HCT116 (cell line): ENCODE data around the gene SND1. TPM values are rescaled to one million over a fixed set of nuclear protein-coding genes. Genes with fewer than 3 reads are reported as not detected.

Source experiments
- ATAC-seq: fragments of 200-7000 bp; cut with Tn5 transposase; 2 replicates; pipeline ENCODE4 v1.9.1; 2020; ENCODE audit warnings: mild to moderate bottlenecking, moderate library complexity
- BruUV-seq: library from RNA; stranded (reverse); fragments of 400-500 nt; replicated peaks from 2 replicates; lab custom pipeline; 2021; lab: Mats Ljungman, UMichigan
- CTCF ChIA-PET: fragments of 300-600 bp; sonication (Branson Sonifier 250); formaldehyde crosslinking; loops from one replicate; lab custom pipeline; 2021; ENCODE audit warnings: antibody characterized with exemption; lab: Charles Lee
- POLR2A ChIA-PET: fragments of 300-600, 350-600 bp; sonication (Branson Sonifier 250); formaldehyde crosslinking; loops from one replicate; lab custom pipeline; 2021; ENCODE audit warnings: antibody characterized with exemption; lab: Charles Lee
- RAD21 ChIA-PET, 2 experiments: fragments of 300-600 bp; sonication (Branson Sonifier 250); formaldehyde crosslinking; loops; one replicate each; lab custom pipeline; 2023; ENCODE audit warnings: low total read pairs in 2 of 2; ENCODE audit not compliant: uncharacterized antibody in 2 of 2, unreplicated experiment in 2 of 2, low non-redundant PET in 1 of 2; lab: Charles Lee
- DNase-seq: peaks from one replicate; pipeline ENCODE4 v3.0.0-alpha.2; 2010; ENCODE audit warnings: low read depth, low spot score
- H2AFZ ChIP-seq: fragments of 200-600 bp; shearing (Covaris generic), sonication (generic); 2 replicates; pipeline ENCODE4 v1.6.1; 2017; ENCODE audit warnings: low read depth, mixed run types, mixed read lengths, antibody characterized with exemption, low read length; ENCODE audit not compliant: poor library complexity, severe bottlenecking
- H3K27ac ChIP-seq: 2 replicates; pipeline ENCODE4 v1.5.1; 2012; ENCODE audit warnings: low read depth, low read length
- H3K27me3 ChIP-seq: fragments of 200-600 bp; sonication (generic); 2 replicates; pipeline ENCODE4 v1.6.1; 2016; ENCODE audit warnings: mixed run types, low read length, mixed read lengths; ENCODE audit not compliant: insufficient read depth
- H3K36me3 ChIP-seq, 2 experiments: fragments of 200-500 bp in 1 of 2; fragments of 200-600 bp in 1 of 2; sonication (Bioruptor generic) in 1 of 2; sonication (generic) in 1 of 2; 2 replicates each; pipeline versions ENCODE4 v1.5.1 to v1.6.1; 2014 to 2016; ENCODE audit warnings: low read length in 2 of 2, inconsistent platforms in 1 of 2, mixed read lengths in 1 of 2, mixed run types in 1 of 2; ENCODE audit not compliant: insufficient read depth in 2 of 2, control insufficient read depth in 1 of 2
- H3K4me1 ChIP-seq, 2 experiments: fragments of 200-600 bp in 1 of 2; sonication (generic) in 1 of 2; 2 replicates each; pipeline versions ENCODE4 v1.5.1 to v1.6.1; 2012 to 2017; ENCODE audit warnings: low read length in 2 of 2, inconsistent platforms in 1 of 2, mild to moderate bottlenecking in 1 of 2, mixed read lengths in 1 of 2, mixed run types in 1 of 2, moderate library complexity in 1 of 2; ENCODE audit not compliant: insufficient read depth in 2 of 2, control insufficient read depth in 1 of 2
- H3K4me2 ChIP-seq: fragments of 200-600 bp; sonication (generic); 2 replicates; pipeline ENCODE4 v1.6.1; 2017; ENCODE audit warnings: mixed run types, low read length, mixed read lengths
- H3K4me3 ChIP-seq, 2 experiments: fragments of 200-600 bp in 1 of 2; sonication (generic) in 1 of 2; replicated peaks in 1 of 2; 2 replicates each; pipeline ENCODE4 v1.5.1; 2011 to 2016; ENCODE audit warnings: low read length in 2 of 2, control low read depth in 1 of 2, low read depth in 1 of 2, mild to moderate bottlenecking in 1 of 2, mixed read lengths in 1 of 2, mixed run types in 1 of 2
- H3K79me2 ChIP-seq: fragments of 200-600 bp; sonication (generic); 2 replicates; pipeline ENCODE4 v1.6.1; 2017; ENCODE audit warnings: mild to moderate bottlenecking, mixed run types, low read length, moderate library complexity, mixed read lengths; ENCODE audit not compliant: insufficient read depth
- H3K9ac ChIP-seq: fragments of 200-600 bp; sonication (generic); 2 replicates; pipeline ENCODE4 v1.6.1; 2016; ENCODE audit warnings: low read length, mixed read lengths
- H3K9me2 ChIP-seq: fragments of 200-600 bp; sonication (generic), shearing (Covaris generic); 2 replicates; pipeline ENCODE4 v1.6.1; 2017; ENCODE audit warnings: mixed run types, mild to moderate bottlenecking, moderate library complexity; ENCODE audit not compliant: insufficient read depth
- H3K9me3 ChIP-seq, 2 experiments: fragments of 200-500 bp in 1 of 2; fragments of 200-600 bp in 1 of 2; sonication (Bioruptor generic) in 1 of 2; sonication (generic) in 1 of 2; 2 replicates each; pipeline ENCODE4 v1.6.1; 2014 to 2017; ENCODE audit warnings: low read length in 2 of 2, mixed read lengths in 2 of 2, inconsistent platforms in 1 of 2, low read depth in 1 of 2, mild to moderate bottlenecking in 1 of 2, mixed run types in 1 of 2, moderate library complexity in 1 of 2; ENCODE audit not compliant: control insufficient read depth in 1 of 2, insufficient read depth in 1 of 2
- H4K20me1 ChIP-seq: fragments of 200-600 bp; sonication (generic), shearing (Covaris generic); 2 replicates; pipeline ENCODE4 v1.6.1; 2017; ENCODE audit warnings: mixed run types, mild to moderate bottlenecking, moderate library complexity; ENCODE audit not compliant: insufficient read depth
- ATF3 ChIP-seq: IDR thresholded peaks from 2 replicates; pipeline ENCODE4 v1.6.1; 2012
- CBX3 ChIP-seq: IDR thresholded peaks from 2 replicates; pipeline ENCODE4 v1.6.1; 2012; ENCODE audit warnings: low read depth
- EGR1 ChIP-seq: IDR thresholded peaks from 2 replicates; pipeline ENCODE4 v1.6.1; 2012; ENCODE audit warnings: low read depth
- ELF1 ChIP-seq: IDR thresholded peaks from 2 replicates; pipeline ENCODE4 v1.6.1; 2012; ENCODE audit warnings: low read depth, borderline replicate concordance
- EZH2 ChIP-seq: fragments of 200-600 bp; sonication (generic); IDR thresholded peaks from 2 replicates; pipeline ENCODE4 v1.6.1; 2017; ENCODE audit warnings: antibody characterized with exemption, mixed run types
- EZH2phosphoT487 ChIP-seq: fragments of 200-600 bp; IDR thresholded peaks from 2 replicates; pipeline ENCODE4 v1.6.1; 2018; ENCODE audit warnings: antibody characterized with exemption, borderline replicate concordance
- FOSL1 ChIP-seq: IDR thresholded peaks from 2 replicates; pipeline ENCODE4 v1.6.1; 2012; ENCODE audit warnings: low read depth
- JUND ChIP-seq: IDR thresholded peaks from 2 replicates; pipeline ENCODE4 v1.6.1; 2012
- MAX ChIP-seq: IDR thresholded peaks from 2 replicates; pipeline ENCODE4 v1.6.1; 2012
- RAD21 ChIP-seq: IDR thresholded peaks from 2 replicates; pipeline ENCODE4 v1.6.1; 2012; ENCODE audit warnings: low read depth, mild to moderate bottlenecking
- SP1 ChIP-seq: IDR thresholded peaks from 2 replicates; pipeline ENCODE4 v1.6.1; 2012; ENCODE audit warnings: low read depth
- SRF ChIP-seq: IDR thresholded peaks from 2 replicates; pipeline ENCODE4 v1.6.1; 2012; ENCODE audit warnings: low read depth
- ZFX ChIP-seq: fragments of 450-650 bp; IDR thresholded peaks from 2 replicates; pipeline ENCODE4 v1.6.1; 2017
- intact Hi-C: fragments of 100-400 bp; cut with micrococcal nuclease; formaldehyde crosslinking; loops from 2 replicates; pipeline ENCODE4 v1.10.0; 2022
- total RNA-seq: library from RNA; stranded (reverse); gene quantifications from one replicate; pipeline ENCODE4 v1.2.1, GENCODE V29; 2021; ENCODE audit not compliant: unreplicated experiment

The SND1 gene
- total RNA-seq, 1 experiment from 2014 or later, result 169 TPM

GRCh38 chr7:127953423-127954356 is 301.7 kb downstream of the SND1 start:
- ATAC-seq, result no peak
- CTCF ChIA-PET, result no interaction called here
- no peak overlapping the region for H2AFZ ChIP-seq
- no peaks in the 10 kb centered on the region for H3K4me1 ChIP-seq
- H3K79me2 ChIP-seq, result peaks cover 4% of the 10 kb centered on the region; the same call in 1 of the 2 replicates
- TF ChIP-seq SP1 (no peak), EZH2 (no peak), SRF (no peak), ELF1 (no peak), EZH2phosphoT487 (no peak), ZFX (no peak), JUND (no peak), FOSL1 (no peak), EGR1 (no peak), RAD21 (no peak), MAX (no peak), ATF3 (no peak), CBX3 (no peak)
- TF ChIP-seq, all 23 proteins: peak for 0
- H3K9me3 ChIP-seq, result no peaks in the 10 kb centered on the region
- no peak overlapping the region for H3K4me3 ChIP-seq
- H3K9ac ChIP-seq, result no peak overlapping the region
- RAD21 ChIA-PET, result no interaction called here
- no TSS peak for BruUV-seq
- no peaks in the 10 kb centered on the region for H3K9me2 ChIP-seq
- no peak overlapping the region for H3K4me2 ChIP-seq
- intact Hi-C loops, result no loop called here
- DNase-seq, result no peak
- no peaks in the 10 kb centered on the region for H3K27me3 ChIP-seq
- H4K20me1 ChIP-seq, result 0 out of 2 replicates have a peak, but pooled peaks cover 10% of the 10 kb centered on the region
- no peak overlapping the region for H3K27ac ChIP-seq
- POLR2A ChIA-PET, result no interaction called here
- 0 out of 4 replicates have a peak, but pooled peaks cover 0 to 5% of the 10 kb centered on the region in 2 experiments for H3K36me3 ChIP-seq
